ENCODE data around the gene DPF1.

- TF ChIP-seq CTCF (IDR thresholded peaks at IDR 0.05) (no peak), POLR2A (IDR thresholded peaks at IDR 0.05) (no peak)
Observed at GRCh38 chr19:38190793-38191192, 33.2 kb downstream of the DPF1 start.

Data from esophagus squamous epithelium (tissue), 4 donors.